Brain microvascular endothelial cell (primary cell): ENCODE results near the gene FFAR3.
"Not testable (repeated sequence)": the region's sequence is repeated elsewhere in the genome, so short reads cannot be mapped to it uniquely, and the experiment has no call there.

Experiments used
- DNase-seq: peaks from one replicate; pipeline ENCODE4 v3.0.0-alpha.2; 2020
- H3K27ac ChIP-seq: fragments of 250-450 bp; sonication (Bioruptor Pico); 2 replicates; pipeline ENCODE4 v1.5.1; 2020; ENCODE audit warnings: mild to moderate bottlenecking, moderate library complexity
- H3K27me3 ChIP-seq: fragments of 250-450 bp; sonication (Bioruptor Pico); replicated peaks from 2 replicates; pipeline ENCODE4 v1.5.1; 2020; ENCODE audit warnings: mild to moderate bottlenecking
- H3K36me3 ChIP-seq: fragments of 250-450 bp; sonication (Bioruptor Pico); replicated peaks from 2 replicates; pipeline ENCODE4 v1.5.1; 2020; ENCODE audit warnings: mild to moderate bottlenecking
- H3K4me3 ChIP-seq: 2 replicates; pipeline ENCODE4 v1.5.1; 2011; ENCODE audit warnings: low read depth, mild to moderate bottlenecking, control low read depth, low read length, moderate library complexity
- in situ Hi-C: cut with HindIII; loops from 2 replicates; pipeline ENCODE4 v1.10.0; 2017; ENCODE audit warnings: low sequenced_read_pairs, low pct_ligation_motif_present
- TF ChIP-seq, protein P1 (sequence below): IDR thresholded peaks from 2 replicates; pipeline ENCODE4 v1.5.1; 2011; ENCODE audit warnings: low read depth, mild to moderate bottlenecking, moderate library complexity, low read length, control low read depth, inconsistent platforms; ENCODE audit errors: missing control alignments

FFAR3 gene

GRCh38 chr19:35378356-35378755, 20.1 kb downstream of the FFAR3 start:
- Histone ChIP-seq H3K36me3 (no peaks in the 10 kb centered on the region), H3K27me3 (no peaks in the 10 kb centered on the region), H3K4me3 (no peak overlapping the region), H3K27ac (no peak overlapping the region)
- no peak for DNase-seq
- in situ Hi-C loops: no loop called here
- TF ChIP-seq, protein P1, sequence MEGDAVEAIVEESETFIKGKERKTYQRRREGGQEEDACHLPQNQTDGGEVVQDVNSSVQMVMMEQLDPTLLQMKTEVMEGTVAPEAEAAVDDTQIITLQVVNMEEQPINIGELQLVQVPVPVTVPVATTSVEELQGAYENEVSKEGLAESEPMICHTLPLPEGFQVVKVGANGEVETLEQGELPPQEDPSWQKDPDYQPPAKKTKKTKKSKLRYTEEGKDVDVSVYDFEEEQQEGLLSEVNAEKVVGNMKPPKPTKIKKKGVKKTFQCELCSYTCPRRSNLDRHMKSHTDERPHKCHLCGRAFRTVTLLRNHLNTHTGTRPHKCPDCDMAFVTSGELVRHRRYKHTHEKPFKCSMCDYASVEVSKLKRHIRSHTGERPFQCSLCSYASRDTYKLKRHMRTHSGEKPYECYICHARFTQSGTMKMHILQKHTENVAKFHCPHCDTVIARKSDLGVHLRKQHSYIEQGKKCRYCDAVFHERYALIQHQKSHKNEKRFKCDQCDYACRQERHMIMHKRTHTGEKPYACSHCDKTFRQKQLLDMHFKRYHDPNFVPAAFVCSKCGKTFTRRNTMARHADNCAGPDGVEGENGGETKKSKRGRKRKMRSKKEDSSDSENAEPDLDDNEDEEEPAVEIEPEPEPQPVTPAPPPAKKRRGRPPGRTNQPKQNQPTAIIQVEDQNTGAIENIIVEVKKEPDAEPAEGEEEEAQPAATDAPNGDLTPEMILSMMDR: no peak

DNA sequence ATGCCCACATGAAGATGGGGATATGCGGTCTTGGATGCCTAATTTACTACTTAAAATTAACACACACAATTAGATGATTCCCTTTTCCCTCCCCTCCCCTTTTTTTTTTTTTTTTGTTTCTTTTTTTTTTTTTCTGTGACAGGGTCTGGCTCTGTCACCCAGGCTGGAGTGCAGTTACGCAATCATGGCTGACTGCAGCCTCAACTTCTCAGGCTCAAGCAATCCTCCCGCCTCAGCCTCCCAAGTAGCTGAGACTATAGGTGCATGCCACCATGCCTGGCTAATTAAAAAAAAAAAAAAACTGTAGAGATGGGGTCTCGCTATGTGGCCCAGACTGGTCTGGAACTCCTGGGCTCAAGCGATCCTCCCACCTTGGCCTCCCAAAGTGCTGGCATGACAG, 21.3 kb downstream of the FFAR3 start:
- H3K4me3 ChIP-seq, H3K27ac ChIP-seq, in situ Hi-C loops, DNase-seq, H3K36me3 ChIP-seq, H3K27me3 ChIP-seq: not testable (repeated sequence)

- TF ChIP-seq, protein P1: no peak
- Histone ChIP-seq H3K36me3 (no peaks in the 10 kb centered on the region), H3K27me3 (no peaks in the 10 kb centered on the region), H3K27ac (no peak overlapping the region), H3K4me3 (no peak overlapping the region)
- no peak for DNase-seq
- in situ Hi-C loops: no loop called here
These were observed 21.7 kb downstream of the FFAR3 start for GRCh38 chr19:35379992-35380391.

DNA sequence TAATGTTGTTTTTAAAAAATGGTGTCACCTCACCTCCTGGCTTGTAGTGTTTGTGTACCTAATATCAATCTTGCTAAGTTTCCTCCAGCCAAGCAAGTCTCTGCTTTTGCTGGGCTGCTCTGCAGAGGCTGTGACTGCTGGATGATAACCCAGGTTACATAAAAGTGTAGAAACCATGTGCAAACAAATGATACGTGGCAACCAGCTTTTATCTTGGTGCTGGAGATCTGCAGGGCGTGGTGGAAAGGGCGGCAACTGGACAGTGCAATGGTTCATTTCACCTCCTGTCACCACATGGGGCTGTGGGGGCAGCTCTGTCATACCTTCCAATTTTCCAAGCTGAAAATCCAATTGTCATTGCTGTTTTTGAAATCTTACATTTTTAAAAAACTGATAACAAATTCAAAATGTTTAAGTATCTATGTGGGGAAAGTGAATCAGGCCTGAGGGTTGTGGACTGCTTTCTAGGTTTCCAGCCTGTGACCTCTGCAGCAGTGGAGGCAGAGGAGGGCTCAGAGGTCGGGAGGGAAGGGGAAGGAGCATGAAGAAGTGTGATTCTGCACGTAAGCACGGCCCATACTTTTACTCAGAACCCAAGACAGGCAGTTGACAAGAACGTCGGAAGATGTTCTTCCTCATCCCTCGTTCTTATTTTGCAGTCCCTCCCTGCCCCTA, 22.3 kb downstream of the FFAR3 start:
- no peaks in the 10 kb centered on the region for H3K27me3 ChIP-seq
- H3K27ac ChIP-seq: no peak overlapping the region
- H3K4me3 ChIP-seq: no peak overlapping the region
- H3K36me3 ChIP-seq: no peaks in the 10 kb centered on the region
- no peak for DNase-seq
- in situ Hi-C loops: no loop called here
- TF ChIP-seq, protein P1: no peak

GRCh38 chr19:35381318-35381717, 23.1 kb downstream of the FFAR3 start:
- Histone ChIP-seq H3K27me3 (no peaks in the 10 kb centered on the region), H3K27ac (no peak overlapping the region), H3K4me3 (no peak overlapping the region), H3K36me3 (no peaks in the 10 kb centered on the region)
- in situ Hi-C loops: no loop called here
- TF ChIP-seq, protein P1: no peak
- DNase-seq: no peak

DNA sequence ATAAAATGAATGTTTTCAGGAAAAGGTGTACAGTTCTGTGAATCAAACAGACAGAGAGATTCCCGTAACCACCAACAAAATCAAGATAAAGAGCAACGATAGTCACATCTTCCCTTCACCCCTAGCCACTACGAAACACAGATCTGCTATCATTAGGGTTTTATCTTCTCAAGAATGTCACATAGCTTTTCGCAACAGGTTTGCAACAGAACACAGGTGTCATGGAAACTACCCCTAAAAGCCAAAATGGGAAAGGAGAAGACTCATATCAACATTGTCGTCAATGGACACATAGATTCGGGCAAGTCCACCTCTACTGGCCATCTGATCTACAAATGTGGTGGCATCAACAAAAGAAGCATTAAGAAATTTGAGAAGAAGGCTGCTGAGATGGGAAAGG, 23.7 kb downstream of the FFAR3 start:
- TF ChIP-seq, protein P1: no peak
- H3K4me3 ChIP-seq: no peak overlapping the region
- DNase-seq: no peak
- H3K36me3 ChIP-seq: no peaks in the 10 kb centered on the region
- H3K27ac ChIP-seq: no peak overlapping the region
- in situ Hi-C loops: no loop called here
- H3K27me3 ChIP-seq: no peaks in the 10 kb centered on the region
